NCI-H2107 treated with DMSO at 0.1 percent for 48 hours (cell line): ENCODE data around the gene GNA14.
"Not testable (repeated sequence)": the region's sequence is repeated elsewhere in the genome, so short reads cannot be mapped to it uniquely, and the experiment has no call there.

Experiments
- DNase-seq: peaks from one replicate; lab custom pipeline; 2025; ENCODE audit not compliant: unreplicated experiment; lab: John Stamatoyannopoulos, UW

GNA14 gene

DNA sequence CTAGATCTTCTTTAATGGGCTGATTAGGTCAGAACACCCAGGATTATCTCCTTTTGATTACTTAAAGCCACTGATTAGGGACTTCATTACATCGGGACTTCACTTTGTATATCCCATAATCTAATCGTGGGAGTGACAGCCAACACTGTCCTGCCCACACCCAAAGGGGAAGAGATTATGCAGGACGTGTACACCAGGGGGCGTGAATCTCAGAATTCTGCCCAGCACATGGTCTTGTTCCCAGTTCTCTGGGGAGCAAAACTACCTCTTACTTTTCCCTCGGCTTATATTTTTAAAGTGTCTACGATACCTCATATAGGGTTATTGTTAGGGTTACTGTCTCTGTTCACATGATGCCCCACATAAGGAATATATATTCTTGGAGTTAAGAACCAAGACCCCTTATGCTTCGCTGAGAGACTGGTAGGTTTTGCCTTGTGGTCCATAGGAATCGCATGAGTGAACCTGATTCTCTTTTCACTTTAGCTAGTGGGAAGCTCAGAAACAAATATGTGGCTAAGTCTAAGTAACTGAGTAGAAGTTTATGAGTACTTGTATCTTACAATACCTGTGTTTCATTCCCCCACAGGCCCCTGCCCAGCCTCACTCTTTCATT is 192.7 kb downstream of the GNA14 start:
- no peak for DNase-seq

GRCh38 chr9:77454663-77455062 is 193.5 kb downstream of the GNA14 start:
- DNase-seq: no peak

DNA sequence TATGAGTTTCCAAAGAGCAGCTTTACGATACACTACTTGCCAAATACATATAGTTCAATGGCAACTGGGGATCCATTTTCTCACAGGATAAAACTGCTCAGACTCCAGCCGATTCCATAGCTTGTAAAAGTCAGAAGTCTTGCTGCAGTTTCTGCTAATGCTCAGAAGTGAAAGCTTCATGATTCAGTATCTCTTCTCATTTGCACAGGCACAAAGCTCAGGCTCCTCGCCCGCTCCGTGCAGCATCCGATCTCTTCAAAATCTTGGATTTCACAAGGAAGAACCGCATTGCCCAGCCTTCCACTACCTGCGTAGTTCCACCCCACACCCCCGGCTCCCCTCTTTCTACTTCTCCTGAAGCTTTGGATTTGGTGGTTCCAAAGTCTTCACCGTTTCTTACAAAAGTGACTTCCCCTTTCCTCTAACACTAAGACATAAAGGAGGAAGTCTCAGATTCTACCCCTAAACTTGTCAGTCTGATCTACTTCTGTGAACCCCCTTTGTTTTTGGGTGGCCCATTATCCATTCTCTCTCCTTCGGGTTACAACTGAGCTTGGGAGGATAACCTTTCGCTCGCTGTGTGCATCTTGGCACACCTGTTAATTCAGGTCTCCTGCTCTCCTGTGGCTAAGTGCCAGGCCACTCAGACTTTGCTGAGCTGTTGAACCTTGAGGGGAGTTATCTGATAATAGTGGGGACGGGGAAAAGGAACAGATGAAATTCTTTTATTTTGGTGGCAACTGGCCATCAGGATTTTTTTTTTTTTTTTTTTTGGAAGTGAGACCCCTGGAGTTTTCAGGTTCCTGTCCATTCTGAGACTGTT is 194.1 kb downstream of the GNA14 start:
- no peak for DNase-seq

DNA sequence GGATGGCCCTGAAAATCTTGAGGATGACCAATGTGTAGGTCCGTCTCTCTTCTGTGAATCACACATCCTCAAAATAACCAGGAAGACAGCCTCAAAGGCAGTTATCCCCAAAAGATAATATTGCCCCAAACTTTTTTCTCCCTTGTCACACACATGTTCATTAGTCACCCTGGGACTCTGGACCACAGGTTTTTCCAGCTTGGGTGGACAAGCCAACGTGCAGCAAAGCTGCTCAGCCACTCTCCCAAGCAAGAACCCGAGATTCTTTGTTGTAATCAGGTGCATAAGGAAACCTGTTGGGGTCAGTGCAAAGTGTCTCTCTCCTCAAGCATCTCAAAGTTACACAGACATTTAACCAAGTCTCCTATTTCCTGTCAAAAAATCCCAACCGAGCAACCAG is 196.6 kb downstream of the GNA14 start:
- no peak for DNase-seq

- no peak for DNase-seq
These were observed 198.0 kb downstream of the GNA14 start for GRCh38 chr9:77450085-77450475.

DNA sequence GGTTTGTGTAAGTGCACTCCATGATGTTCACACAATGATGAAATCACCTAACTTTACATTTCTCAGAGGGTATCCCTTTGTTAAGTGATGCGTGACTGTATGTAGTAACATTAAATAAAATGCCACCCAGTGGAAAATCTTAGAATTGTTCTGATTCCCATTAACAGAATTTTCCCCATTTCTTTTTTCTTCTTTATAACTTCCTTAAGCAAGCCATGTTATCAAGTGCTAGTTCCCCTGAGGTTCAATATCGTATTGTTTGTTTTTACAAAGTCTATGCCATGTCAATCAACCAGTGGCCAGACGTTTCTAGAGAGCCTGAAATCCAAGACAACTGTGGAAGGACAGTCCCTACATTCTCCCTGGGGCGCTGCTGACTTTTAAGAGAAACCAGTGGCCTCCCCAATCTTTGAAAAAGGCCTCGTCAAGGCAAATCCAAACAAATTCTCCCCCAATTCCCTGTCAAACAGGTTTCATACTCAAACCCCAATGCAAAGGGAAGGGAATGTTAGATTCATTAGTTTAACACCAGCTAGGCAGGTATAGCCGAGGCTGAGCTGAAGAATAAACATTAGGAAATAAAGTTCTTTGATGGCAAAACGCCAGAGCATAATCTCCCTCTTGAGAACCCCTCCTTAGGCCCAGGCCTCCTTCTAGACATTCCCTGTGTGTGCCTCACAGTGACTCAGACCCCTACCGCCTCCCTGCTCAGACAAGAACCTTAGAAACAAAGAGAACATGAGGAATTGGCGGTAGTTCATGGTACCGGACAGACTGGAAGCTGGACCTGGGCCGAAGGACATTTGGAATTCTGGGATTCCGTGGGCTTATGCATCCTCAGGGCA is 198.7 kb downstream of the GNA14 start:
- no peak for DNase-seq

GRCh38 chr9:77447646-77448045 is 200.5 kb downstream of the GNA14 start:
- no peak for DNase-seq

- no peak for DNase-seq
These were observed 205.7 kb downstream of the GNA14 start for GRCh38 chr9:77442436-77442835.

- not testable (repeated sequence) for DNase-seq
These were observed 207.0 kb downstream of the GNA14 start for GRCh38 chr9:77441124-77441523.

- peak; percentile 78 for DNase-seq
These were observed 208.1 kb downstream of the GNA14 start for GRCh38 chr9:77440057-77440456.

DNA sequence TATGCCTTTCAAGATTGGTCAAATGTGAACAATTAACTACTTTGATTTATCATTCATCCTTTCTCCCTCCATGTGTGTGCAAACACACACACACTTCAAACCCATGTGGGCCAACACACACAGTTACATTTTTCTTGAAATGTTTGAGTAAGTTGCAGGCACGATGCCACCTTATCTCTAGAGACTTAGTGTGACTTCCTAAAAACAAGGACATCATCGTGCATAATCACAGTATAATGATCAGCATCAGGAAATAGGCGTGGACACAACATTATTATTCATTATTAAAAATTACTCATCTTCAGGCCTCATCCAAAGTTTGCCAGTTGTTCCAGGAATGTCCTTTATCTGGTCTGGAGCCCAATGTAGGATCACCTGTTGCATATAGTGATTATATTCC is 209.5 kb downstream of the GNA14 start:
- DNase-seq: no peak

DNA sequence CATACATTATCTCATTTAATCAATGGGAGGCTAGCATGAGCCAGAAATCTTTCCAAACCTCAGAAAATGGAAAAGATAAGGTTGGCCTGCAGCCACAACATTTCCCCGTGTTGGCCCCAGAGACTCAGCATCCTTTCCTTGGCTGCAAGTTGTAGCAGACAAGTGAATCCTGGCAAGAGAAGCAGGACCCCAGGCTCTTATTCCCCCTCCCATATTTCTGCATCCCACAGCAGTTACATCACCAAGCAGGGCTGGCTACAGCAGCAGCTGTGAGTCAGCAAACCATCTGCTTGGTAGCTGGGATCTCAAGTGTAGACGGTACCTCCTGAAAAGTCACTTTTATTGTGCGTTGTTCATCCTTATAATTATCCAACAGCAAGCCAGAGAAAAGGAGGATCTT is 212.4 kb downstream of the GNA14 start:
- no peak for DNase-seq

- no peak for DNase-seq
These were observed 212.8 kb downstream of the GNA14 start for GRCh38 chr9:77435277-77435676.

DNA sequence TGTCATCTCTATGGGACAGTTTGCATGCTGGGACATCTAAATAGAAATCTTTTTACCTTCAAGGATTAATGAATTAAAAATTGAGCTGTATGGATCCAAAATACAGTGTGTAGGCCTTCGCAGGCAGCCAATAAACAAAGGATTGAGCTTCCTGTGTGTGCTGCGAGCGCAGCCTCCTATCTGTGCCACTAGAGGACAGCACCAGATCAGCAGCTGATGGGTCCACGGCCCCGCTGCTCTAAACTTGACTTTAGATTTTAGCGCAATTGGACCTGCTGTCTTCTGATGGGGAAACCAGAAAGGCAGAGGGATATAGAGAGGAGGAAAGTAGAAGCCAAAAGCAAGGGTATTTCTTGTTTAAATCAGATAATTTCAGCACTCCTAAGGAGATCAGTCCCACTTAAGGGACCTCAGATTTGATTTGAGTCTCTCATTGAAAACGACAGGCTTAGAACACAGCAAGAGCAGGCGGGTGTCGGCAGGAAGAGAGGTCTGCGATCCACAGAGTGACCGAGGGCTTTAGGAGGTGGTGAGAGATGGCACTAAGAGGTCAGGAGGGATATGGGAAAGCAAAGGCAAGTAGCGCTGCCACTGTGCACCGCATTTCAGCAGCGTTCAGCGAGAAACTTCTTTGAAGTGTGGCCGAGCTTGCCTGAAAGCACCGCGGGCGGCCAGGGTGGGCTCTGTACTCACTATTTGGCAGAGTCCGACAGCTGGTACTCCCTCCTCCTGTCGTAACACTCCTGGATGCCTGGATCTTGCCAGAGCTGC is 214.3 kb downstream of the GNA14 start:
- DNase-seq: peak; percentile 20

GRCh38 chr9:77432053-77432452 is 216.1 kb downstream of the GNA14 start:
- no peak for DNase-seq

- no peak for DNase-seq
These were observed 218.2 kb downstream of the GNA14 start for GRCh38 chr9:77429928-77430327.

DNA sequence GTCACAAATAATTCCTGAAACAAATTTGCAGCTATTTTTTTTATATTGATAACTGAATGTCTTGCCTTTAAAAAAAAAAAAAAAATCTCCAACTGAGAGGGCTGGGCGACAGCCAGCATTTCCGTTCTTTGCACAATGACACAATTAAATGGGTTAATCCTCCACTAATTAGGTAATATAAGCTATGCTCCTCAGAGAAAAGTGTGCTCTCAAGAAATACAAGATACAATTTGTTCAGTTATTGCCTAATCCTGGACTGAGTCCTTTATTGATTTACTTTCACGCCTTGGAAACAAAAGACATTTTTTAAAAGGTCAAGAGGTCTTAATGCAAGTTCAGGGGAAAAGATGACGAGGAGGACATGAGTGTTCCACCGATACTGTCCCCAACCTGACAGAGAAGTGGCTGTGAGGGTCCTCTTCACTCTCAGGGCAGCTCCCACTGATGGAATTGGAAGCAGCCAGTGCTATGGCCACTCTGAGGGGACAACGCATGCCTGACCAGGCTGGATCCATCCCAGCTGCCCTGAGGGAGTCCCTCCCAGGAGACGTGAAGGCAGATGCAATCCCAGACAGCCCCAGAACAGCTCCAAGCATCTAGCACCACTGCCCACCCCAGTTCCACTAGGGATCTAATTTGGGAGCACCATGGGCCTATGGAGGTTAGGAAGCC is 220.7 kb downstream of the GNA14 start:
- DNase-seq: no peak

GRCh38 chr9:77426712-77427111 is 221.4 kb downstream of the GNA14 start:
- no peak for DNase-seq

DNA sequence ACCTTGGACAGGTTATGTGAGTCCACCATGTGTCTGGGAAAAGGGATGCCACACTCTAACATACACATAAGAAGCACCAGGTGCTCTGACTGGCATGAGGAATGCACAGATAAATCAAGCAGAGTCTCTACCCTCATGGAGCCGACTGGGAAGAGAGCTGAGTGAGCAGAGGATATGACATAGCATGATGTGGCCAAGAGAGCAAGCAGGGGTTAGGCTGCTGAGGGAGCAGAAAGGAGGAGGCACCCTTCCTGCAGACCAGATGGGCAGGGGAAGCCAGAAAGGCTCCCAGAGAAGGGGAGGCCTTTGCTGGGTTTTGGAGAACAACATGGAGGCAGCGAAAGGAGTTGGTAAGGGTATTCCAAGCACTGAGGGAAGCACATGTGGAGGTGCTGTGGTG is 223.1 kb downstream of the GNA14 start:
- no peak for DNase-seq

- no peak for DNase-seq
These were observed 224.3 kb downstream of the GNA14 start for GRCh38 chr9:77423841-77424240.

- DNase-seq: no peak
These were observed 225.2 kb downstream of the GNA14 start for GRCh38 chr9:77422969-77423368.
